ENCODE measurements around the gene MYH8. TPM values are rescaled to one million over a fixed set of nuclear protein-coding genes. Genes with fewer than 3 reads are reported as not detected.

The MYH8 gene
- total RNA-seq (2012; rRNA removed): 8.1 TPM in 1 of 2 replicates, not detected in the other

DNA sequence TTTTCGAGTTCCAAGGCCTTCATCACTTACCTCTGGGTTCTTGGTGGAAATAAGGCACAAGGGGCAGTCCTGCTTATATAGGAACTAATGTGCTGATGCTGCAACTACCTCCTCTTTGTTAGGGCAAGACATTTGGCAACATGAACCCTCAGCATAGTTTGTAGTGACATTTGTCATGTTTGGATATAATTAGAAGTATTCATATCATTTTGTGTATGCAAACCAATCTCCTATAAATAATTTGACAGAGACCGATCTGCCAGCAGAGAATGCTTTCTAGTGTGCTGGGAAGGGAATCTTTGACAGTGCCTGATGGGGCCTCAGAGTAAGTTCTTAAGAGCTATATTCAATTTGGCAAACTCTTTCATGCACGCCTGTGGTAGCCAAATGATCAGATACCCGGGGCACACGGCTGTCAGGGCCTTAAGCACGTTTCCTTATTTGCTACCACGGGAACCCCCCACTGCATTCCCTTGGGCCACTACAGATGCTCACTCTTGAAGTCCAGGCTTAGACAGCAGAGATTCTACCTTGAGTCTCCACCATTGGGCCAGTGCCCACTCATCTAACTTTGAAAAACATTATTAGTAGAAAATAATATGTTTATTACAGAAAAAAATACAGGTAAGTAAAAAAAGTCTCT, at the start of gene MYH8:
Gene MYH8 (minus strand): TSS at position 51 of the 643 bp plus-strand sequence. CDS start 1,723 bp downstream, outside the sequence.
- H3K4me3 ChIP-seq (ENCODE audit: low read length): no peak within 1 kb of the TSS
- H3K27me3 ChIP-seq (ENCODE audit: control insufficient read depth, insufficient read depth, low read length): no peaks in the 10 kb centered on the region
- H3K4me1 ChIP-seq (ENCODE audit: control insufficient read depth, insufficient read depth, low read length): no peaks in the 10 kb centered on the region
- H3K36me3 ChIP-seq (ENCODE audit: insufficient read depth, low read length): no peaks in the 10 kb centered on the region
- H3K9me3 ChIP-seq (replicated peaks; ENCODE audit: low read length): no peaks in the 10 kb centered on the region
- no peak within 1 kb of the TSS for H3K9ac ChIP-seq (ENCODE audit: low read depth, low read length)
- no peak within 1 kb of the TSS for H3K4me2 ChIP-seq (ENCODE audit: low read length)

DNA sequence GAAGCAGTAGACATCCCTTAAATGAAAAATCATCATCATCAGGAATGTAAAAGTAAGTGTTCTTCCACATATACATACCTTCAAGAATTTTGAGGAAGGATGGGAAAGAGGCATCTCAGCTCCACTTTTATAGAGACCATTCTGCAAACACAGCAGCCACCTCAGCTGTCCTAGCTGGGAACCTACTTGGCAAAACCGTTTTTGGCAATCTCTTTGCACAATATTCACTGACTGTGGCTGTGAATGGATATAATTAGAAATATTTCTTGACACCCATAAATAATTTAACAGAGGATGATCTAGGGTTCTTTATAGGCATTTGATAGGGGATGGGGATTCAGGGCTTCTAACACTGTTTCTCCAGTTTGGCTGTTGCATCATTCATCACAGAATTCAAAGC, 47.7 kb upstream of the MYH8 start, which contains the start of gene MYH4:
Gene MYH4 (minus strand): TSS at position 101 of the 400 bp plus-strand sequence. CDS start 2,814 bp downstream, outside the sequence.
- Histone ChIP-seq H3K4me2 (ENCODE audit: low read length) (no peak within 1 kb of the TSS), H3K9me3 (replicated peaks; ENCODE audit: low read length) (no peaks in the 10 kb centered on the region), H3K4me1 (ENCODE audit: control insufficient read depth, insufficient read depth, low read length) (peaks cover 11% of the 10 kb centered on the region), H3K27me3 (ENCODE audit: control insufficient read depth, insufficient read depth, low read length) (no peaks in the 10 kb centered on the region), H3K9ac (ENCODE audit: low read depth, low read length) (no peak within 1 kb of the TSS), H3K4me3 (ENCODE audit: low read length) (no peak within 1 kb of the TSS), H3K36me3 (ENCODE audit: insufficient read depth, low read length) (no peaks in the 10 kb centered on the region)

DNA sequence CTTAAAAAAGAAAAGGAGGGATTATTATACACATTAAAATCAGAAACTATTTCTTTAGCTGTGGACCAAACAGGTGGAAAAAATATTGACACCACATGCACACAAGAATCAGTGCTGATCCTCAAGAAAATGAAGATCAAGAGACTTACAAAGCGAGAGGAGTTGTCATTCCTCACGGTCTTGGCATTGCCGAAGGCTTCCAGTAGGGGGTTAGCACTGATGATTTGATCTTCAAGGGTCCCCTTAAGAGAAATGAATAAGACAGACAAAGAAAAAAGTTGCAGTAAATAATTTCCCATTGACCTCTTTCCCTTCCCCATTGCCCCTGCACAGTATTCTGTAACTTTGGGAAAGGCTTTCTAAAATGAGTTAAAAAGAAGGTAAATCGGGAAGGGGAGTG, 41.7 kb upstream of the MYH8 start:
- no peak overlapping the region for H3K4me2 ChIP-seq (ENCODE audit: low read length)
- no peak overlapping the region for H3K4me3 ChIP-seq (ENCODE audit: low read length)
- no peaks in the 10 kb centered on the region for H3K4me1 ChIP-seq (ENCODE audit: control insufficient read depth, insufficient read depth, low read length)
- H3K36me3 ChIP-seq (ENCODE audit: insufficient read depth, low read length): no peaks in the 10 kb centered on the region
- no peaks in the 10 kb centered on the region for H3K9me3 ChIP-seq (replicated peaks; ENCODE audit: low read length)
- no peak overlapping the region for H3K9ac ChIP-seq (ENCODE audit: low read depth, low read length)
- H3K27me3 ChIP-seq (ENCODE audit: control insufficient read depth, insufficient read depth, low read length): no peaks in the 10 kb centered on the region

DNA sequence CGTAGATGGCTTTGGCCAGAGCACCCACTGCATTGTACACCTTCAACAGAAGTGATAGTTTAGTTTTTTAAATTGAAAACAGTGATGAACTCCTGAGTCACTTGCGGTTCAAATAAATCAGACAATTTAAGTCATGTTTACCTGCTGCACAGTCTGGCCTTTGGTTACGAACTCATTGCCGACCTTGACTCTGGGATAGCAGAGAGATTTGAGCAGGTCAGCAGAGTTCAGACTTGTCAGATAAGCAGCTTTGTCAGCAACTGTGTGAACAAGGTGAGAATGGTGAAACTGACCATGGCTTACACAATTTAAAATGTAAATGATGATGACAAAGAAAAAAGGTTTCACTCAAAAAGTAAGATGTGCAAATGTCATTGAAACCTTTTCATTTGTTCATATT, 38.3 kb upstream of the MYH8 start:
- no peak overlapping the region for H3K4me2 ChIP-seq (ENCODE audit: low read length)
- H3K9me3 ChIP-seq (replicated peaks; ENCODE audit: low read length): no peaks in the 10 kb centered on the region
- H3K9ac ChIP-seq (ENCODE audit: low read depth, low read length): no peak overlapping the region
- H3K4me1 ChIP-seq (ENCODE audit: control insufficient read depth, insufficient read depth, low read length): no peaks in the 10 kb centered on the region
- H3K27me3 ChIP-seq (ENCODE audit: control insufficient read depth, insufficient read depth, low read length): no peaks in the 10 kb centered on the region
- H3K36me3 ChIP-seq (ENCODE audit: insufficient read depth, low read length): no peaks in the 10 kb centered on the region
- H3K4me3 ChIP-seq (ENCODE audit: low read length): no peak overlapping the region

DNA sequence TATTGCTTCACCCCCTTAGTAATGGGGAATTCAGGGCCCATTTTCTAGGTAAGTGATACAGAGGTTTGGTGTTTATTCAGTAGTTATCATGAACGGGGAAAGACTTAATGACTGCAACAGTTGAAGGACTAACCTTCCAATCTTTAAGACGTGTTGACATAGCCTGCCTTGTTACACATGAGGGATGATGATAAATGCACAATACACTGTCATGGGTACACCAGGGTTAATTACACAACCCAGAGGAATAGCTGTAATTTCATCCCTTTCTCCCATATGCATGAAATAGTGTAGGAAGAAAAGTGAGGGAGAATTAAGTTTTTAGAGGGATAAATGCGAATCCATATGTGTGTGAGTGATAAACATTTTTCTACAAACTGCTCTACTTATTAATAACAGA, 37.0 kb upstream of the MYH8 start:
- Histone ChIP-seq H3K9ac (ENCODE audit: low read depth, low read length) (no peak overlapping the region), H3K9me3 (replicated peaks; ENCODE audit: low read length) (no peaks in the 10 kb centered on the region), H3K4me2 (ENCODE audit: low read length) (no peak overlapping the region), H3K4me1 (ENCODE audit: control insufficient read depth, insufficient read depth, low read length) (no peaks in the 10 kb centered on the region), H3K27me3 (ENCODE audit: control insufficient read depth, insufficient read depth, low read length) (no peaks in the 10 kb centered on the region), H3K36me3 (ENCODE audit: insufficient read depth, low read length) (no peaks in the 10 kb centered on the region), H3K4me3 (ENCODE audit: low read length) (no peak overlapping the region)

DNA sequence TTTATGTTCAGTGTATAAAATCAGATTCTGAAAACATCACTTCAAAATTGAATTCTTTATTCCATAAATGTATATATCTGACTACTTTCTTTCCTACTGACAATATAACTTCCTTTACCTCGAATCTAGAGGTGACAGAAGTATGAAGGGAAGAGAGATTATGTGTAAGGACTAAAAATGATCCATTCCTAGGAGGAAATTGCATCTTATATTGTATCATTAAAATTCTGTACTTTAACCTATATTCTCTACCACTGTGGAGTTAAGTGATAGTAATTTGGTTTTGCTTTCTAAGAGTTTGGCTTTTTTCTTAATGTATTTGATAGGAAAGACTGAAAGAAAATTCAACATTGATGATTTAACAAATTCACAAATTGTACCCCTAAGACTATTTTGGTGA, 36.2 kb upstream of the MYH8 start:
- H3K4me1 ChIP-seq (ENCODE audit: control insufficient read depth, insufficient read depth, low read length): no peaks in the 10 kb centered on the region
- no peaks in the 10 kb centered on the region for H3K36me3 ChIP-seq (ENCODE audit: insufficient read depth, low read length)
- no peaks in the 10 kb centered on the region for H3K9me3 ChIP-seq (replicated peaks; ENCODE audit: low read length)
- no peak overlapping the region for H3K4me2 ChIP-seq (ENCODE audit: low read length)
- H3K9ac ChIP-seq (ENCODE audit: low read depth, low read length): no peak overlapping the region
- H3K27me3 ChIP-seq (ENCODE audit: control insufficient read depth, insufficient read depth, low read length): no peaks in the 10 kb centered on the region
- no peak overlapping the region for H3K4me3 ChIP-seq (ENCODE audit: low read length)

DNA sequence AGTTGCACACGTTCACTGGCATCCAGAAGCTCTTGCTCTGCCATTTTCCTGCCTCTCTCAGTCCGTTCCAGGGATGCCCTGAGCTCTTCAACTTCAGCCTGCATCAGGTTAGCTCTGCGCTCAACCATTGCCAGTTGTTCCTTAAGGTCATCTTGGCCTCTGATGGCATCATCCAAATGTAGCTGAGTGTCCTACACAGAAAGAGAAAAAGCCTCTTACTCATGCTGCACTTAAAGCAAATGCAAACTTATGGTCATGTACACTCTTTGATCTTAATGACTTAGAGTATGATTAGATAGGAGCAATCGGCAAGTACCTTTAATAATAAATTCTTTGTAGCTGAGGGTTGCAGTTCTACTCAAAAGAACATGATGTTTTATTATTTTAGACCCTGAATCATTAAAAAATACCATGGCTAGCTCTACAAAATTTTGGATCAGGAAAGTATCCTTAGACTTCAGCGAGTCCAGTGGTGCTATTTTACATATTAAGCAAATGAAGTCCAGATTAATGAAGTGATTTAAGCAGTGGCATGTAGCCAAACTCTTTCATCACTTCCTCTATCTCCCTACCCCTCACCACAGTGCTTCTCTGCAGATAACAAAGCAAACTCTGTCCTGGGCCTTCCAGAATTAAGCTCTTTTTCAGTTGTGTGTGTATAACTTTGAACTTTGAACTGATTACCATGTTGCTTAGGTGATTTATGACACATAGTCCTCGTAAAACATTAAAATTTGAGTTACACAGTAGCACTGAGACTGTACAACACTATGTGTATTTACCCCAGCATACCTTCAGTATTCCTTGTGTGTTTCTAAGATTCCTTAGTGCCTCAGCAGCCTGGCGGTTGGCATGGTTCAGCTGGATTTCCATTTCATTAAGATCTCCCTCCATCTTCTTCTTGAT, 25.5 kb upstream of the MYH8 start:
- Histone ChIP-seq H3K4me1 (ENCODE audit: control insufficient read depth, insufficient read depth, low read length) (no peaks in the 10 kb centered on the region), H3K27me3 (ENCODE audit: control insufficient read depth, insufficient read depth, low read length) (no peaks in the 10 kb centered on the region), H3K9ac (ENCODE audit: low read depth, low read length) (no peak overlapping the region), H3K4me3 (ENCODE audit: low read length) (no peak overlapping the region), H3K9me3 (replicated peaks; ENCODE audit: low read length) (no peaks in the 10 kb centered on the region), H3K36me3 (ENCODE audit: insufficient read depth, low read length) (no peaks in the 10 kb centered on the region), H3K4me2 (ENCODE audit: low read length) (no peak overlapping the region)

DNA sequence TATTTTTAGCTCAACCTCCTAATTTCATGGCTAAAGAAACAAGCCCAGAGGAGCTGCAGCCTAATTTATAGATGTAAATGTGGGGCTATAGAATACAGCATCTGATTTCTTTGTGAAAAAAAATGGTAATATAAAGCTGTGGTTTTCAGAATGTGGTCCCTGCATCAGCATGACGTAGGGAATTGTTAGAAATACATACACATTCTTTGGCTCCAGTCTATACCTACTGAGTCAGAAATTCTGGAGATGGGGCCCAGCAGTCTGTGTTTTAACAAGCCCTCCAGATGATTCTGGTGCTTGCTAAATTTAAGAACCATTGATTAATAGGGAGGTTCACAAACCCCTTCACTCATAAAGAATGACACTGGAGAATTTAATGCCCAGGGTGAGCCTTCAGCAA, 18.1 kb upstream of the MYH8 start:
- Histone ChIP-seq H3K4me2 (ENCODE audit: low read length) (no peak overlapping the region), H3K4me3 (ENCODE audit: low read length) (no peak overlapping the region), H3K4me1 (ENCODE audit: control insufficient read depth, insufficient read depth, low read length) (no peaks in the 10 kb centered on the region), H3K27me3 (ENCODE audit: control insufficient read depth, insufficient read depth, low read length) (no peaks in the 10 kb centered on the region), H3K9me3 (replicated peaks; ENCODE audit: low read length) (no peaks in the 10 kb centered on the region), H3K9ac (ENCODE audit: low read depth, low read length) (no peak overlapping the region), H3K36me3 (ENCODE audit: insufficient read depth, low read length) (no peaks in the 10 kb centered on the region)

DNA sequence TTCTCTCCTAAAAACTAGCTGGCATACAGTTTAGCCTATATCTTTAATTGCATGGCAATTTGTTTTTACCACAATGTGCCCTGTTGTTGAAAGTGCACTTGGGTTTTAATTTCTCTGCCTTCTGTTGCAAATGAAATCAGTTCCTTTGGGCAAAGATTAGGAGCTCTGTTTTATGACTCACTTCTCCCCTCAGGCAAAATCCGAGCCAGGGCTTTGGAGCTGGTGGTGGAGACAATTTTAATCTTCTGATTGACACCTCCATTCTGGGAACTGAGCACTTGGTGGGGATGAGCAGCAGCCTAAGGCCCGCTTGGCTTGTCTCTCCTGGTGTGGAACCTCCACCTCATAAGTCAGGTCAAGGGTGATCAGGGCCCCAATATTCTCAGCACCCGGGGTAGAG, 13.3 kb upstream of the MYH8 start:
- no peaks in the 10 kb centered on the region for H3K36me3 ChIP-seq (ENCODE audit: insufficient read depth, low read length)
- H3K4me3 ChIP-seq (ENCODE audit: low read length): no peak overlapping the region
- no peak overlapping the region for H3K9ac ChIP-seq (ENCODE audit: low read depth, low read length)
- H3K4me1 ChIP-seq (ENCODE audit: control insufficient read depth, insufficient read depth, low read length): peaks cover under 1% of the 10 kb centered on the region
- H3K4me2 ChIP-seq (ENCODE audit: low read length): no peak overlapping the region
- H3K27me3 ChIP-seq (ENCODE audit: control insufficient read depth, insufficient read depth, low read length): no peaks in the 10 kb centered on the region
- H3K9me3 ChIP-seq (replicated peaks; ENCODE audit: low read length): no peaks in the 10 kb centered on the region

DNA sequence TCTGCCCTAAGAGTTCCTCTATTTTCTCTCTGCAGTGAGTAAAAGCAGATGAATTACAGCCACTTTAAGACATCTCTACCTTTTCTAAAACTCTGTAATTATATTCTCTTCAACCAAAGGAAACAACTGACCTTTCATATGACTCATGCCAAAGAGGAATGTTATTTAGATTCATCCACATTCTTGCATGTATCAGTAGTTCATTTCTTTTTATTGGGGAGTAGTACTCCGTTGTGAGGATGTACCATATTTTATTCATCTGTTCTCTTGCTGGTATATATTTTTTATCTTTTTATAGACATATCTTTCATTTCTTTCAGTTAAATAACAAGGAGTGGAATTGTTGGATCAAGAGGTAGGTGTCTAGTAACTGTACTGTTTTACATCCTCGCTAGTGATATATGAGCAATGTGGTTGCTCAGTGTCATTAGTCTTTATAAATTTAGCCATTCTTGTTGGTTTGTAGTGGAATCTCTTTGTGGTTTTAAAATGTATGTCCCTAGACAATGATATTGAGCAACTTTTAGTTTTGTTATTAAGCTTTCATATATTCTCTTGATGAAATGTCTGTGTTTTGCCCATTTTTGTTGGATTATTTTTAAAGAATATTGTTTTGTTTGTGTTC, 7.8 kb upstream of the MYH8 start:
- Histone ChIP-seq H3K36me3 (ENCODE audit: insufficient read depth, low read length) (no peaks in the 10 kb centered on the region), H3K4me2 (ENCODE audit: low read length) (peak overlapping the region; percentile 44), H3K9me3 (replicated peaks; ENCODE audit: low read length) (no peaks in the 10 kb centered on the region), H3K4me1 (ENCODE audit: control insufficient read depth, insufficient read depth, low read length) (peaks cover 11% of the 10 kb centered on the region), H3K9ac (ENCODE audit: low read depth, low read length) (no peak overlapping the region), H3K4me3 (ENCODE audit: low read length) (peak overlapping the region; percentile 19), H3K27me3 (ENCODE audit: control insufficient read depth, insufficient read depth, low read length) (no peaks in the 10 kb centered on the region)

DNA sequence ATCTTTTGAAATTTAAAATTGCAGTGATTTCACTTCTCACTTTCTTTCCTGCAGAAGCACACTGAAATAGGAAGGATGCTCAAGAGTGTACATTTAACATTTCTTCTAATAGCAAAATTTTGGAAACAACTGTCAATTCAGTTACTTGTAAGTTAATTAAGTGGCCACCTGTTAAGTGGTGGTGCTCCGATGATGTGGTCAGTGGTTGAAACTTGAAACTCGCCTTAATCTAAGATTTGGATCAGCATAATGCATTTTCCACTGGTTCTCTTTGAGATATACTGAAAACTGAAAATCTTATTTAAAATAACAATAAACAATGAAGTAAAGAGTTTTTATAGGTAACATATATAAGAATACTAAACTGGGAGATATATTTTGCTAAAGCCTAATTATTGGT, 7.0 kb upstream of the MYH8 start:
- H3K9ac ChIP-seq (ENCODE audit: low read depth, low read length): no peak overlapping the region
- H3K4me3 ChIP-seq (ENCODE audit: low read length): no peak overlapping the region
- H3K4me2 ChIP-seq (ENCODE audit: low read length): peak overlapping the region; percentile 44
- H3K27me3 ChIP-seq (ENCODE audit: control insufficient read depth, insufficient read depth, low read length): no peaks in the 10 kb centered on the region
- H3K9me3 ChIP-seq (replicated peaks; ENCODE audit: low read length): no peaks in the 10 kb centered on the region
- no peaks in the 10 kb centered on the region for H3K36me3 ChIP-seq (ENCODE audit: insufficient read depth, low read length)
- peaks cover 11% of the 10 kb centered on the region for H3K4me1 ChIP-seq (ENCODE audit: control insufficient read depth, insufficient read depth, low read length)

All from skeletal muscle satellite cell (primary cell).